ENCODE data around the gene ACACB.

Gene ACACB

GRCh38 chr12:109252799-109253198, 136.4 kb downstream of the ACACB start:
- TF ChIP-seq CTCF (IDR thresholded peaks at IDR 0.05; ENCODE audit: low read depth, low read length), result peak; percentile 27; the same call in 1 of the 2 replicates
- Histone ChIP-seq H3K27me3 (ENCODE audit: insufficient read depth, low read depth, severe bottlenecking) (no peaks in the 10 kb centered on the region), H3K9me3 (ENCODE audit: severe bottlenecking) (peaks cover 8% of the 10 kb centered on the region), H3K4me3 (ENCODE audit: low read depth, low read length) (no peak overlapping the region), H3K27ac (no peak overlapping the region), H3K36me3 (no peaks in the 10 kb centered on the region)
- peak; percentile 14 for DNase-seq

GRCh38 chr12:109253913-109254544, 137.6 kb downstream of the ACACB start:
- no peak for TF ChIP-seq CTCF (IDR thresholded peaks at IDR 0.05; ENCODE audit: low read depth, low read length)
- H3K9me3 ChIP-seq (ENCODE audit: severe bottlenecking), result peaks cover 8% of the 10 kb centered on the region
- H3K4me3 ChIP-seq (ENCODE audit: low read depth, low read length), result no peak overlapping the region
- no peak for DNase-seq
- no peaks in the 10 kb centered on the region for H3K36me3 ChIP-seq
- no peak overlapping the region for H3K27ac ChIP-seq
- H3K27me3 ChIP-seq (ENCODE audit: insufficient read depth, low read depth, severe bottlenecking), result no peaks in the 10 kb centered on the region

- H3K27ac ChIP-seq, result no peak overlapping the region
- peak; percentile 58 for TF ChIP-seq CTCF (IDR thresholded peaks at IDR 0.05; ENCODE audit: low read depth, low read length)
- no peak overlapping the region for H3K4me3 ChIP-seq (ENCODE audit: low read depth, low read length)
- no peaks in the 10 kb centered on the region for H3K36me3 ChIP-seq
- H3K9me3 ChIP-seq (ENCODE audit: severe bottlenecking), result peaks cover 8% of the 10 kb centered on the region
- DNase-seq, result peak; percentile 58
- H3K27me3 ChIP-seq (ENCODE audit: insufficient read depth, low read depth, severe bottlenecking), result no peaks in the 10 kb centered on the region
These were observed 139.0 kb downstream of the ACACB start for GRCh38 chr12:109255377-109255776.

- H3K4me3 ChIP-seq (ENCODE audit: low read depth, low read length), result no peak overlapping the region
- no peak for TF ChIP-seq CTCF (IDR thresholded peaks at IDR 0.05; ENCODE audit: low read depth, low read length)
- H3K27ac ChIP-seq, result no peak overlapping the region
- H3K9me3 ChIP-seq (ENCODE audit: severe bottlenecking), result peaks cover 8% of the 10 kb centered on the region
- DNase-seq, result no peak
- no peaks in the 10 kb centered on the region for H3K36me3 ChIP-seq
- no peaks in the 10 kb centered on the region for H3K27me3 ChIP-seq (ENCODE audit: insufficient read depth, low read depth, severe bottlenecking)
These were observed 139.6 kb downstream of the ACACB start for GRCh38 chr12:109256011-109256410.

- Histone ChIP-seq H3K27me3 (ENCODE audit: insufficient read depth, low read depth, severe bottlenecking) (no peaks in the 10 kb centered on the region), H3K9me3 (ENCODE audit: severe bottlenecking) (peaks cover 8% of the 10 kb centered on the region), H3K36me3 (no peaks in the 10 kb centered on the region), H3K4me3 (ENCODE audit: low read depth, low read length) (no peak overlapping the region), H3K27ac (no peak overlapping the region)
- no peak for DNase-seq
- no peak for TF ChIP-seq CTCF (IDR thresholded peaks at IDR 0.05; ENCODE audit: low read depth, low read length)
These were observed 141.8 kb downstream of the ACACB start for GRCh38 chr12:109258201-109258600.

Data from WERI-Rb-1 (cell line).